Calu3 (cell line): ENCODE results near the gene EFCAB8. TPM values are rescaled to one million over a fixed set of nuclear protein-coding genes. Genes with fewer than 3 reads are reported as not detected.

Experiments used
- BruUV-seq: library from RNA; stranded (reverse); fragments of 400-500 nt; replicated peaks from 2 replicates; lab custom pipeline; 2021; lab: Mats Ljungman, UMichigan
- CTCF ChIA-PET: fragments of 300-600 bp; sonication (Branson Sonifier 250); formaldehyde crosslinking; loops from one replicate; lab custom pipeline; 2022; ENCODE audit warnings: antibody characterized with exemption; lab: Charles Lee
- DNase-seq: peaks from one replicate; pipeline ENCODE4 v3.0.0; 2022
- H3K27ac Mint-ChIP-seq: one replicate; pipeline ENCODE4 v1.8.0; 2022; ENCODE audit warnings: mixed read lengths; ENCODE audit not compliant: unreplicated experiment
- H3K27me3 Mint-ChIP-seq: one replicate; pipeline ENCODE4 v1.8.0; 2022; ENCODE audit warnings: mixed read lengths; ENCODE audit not compliant: unreplicated experiment
- H3K36me3 Mint-ChIP-seq: one replicate; pipeline ENCODE4 v1.8.0; 2022; ENCODE audit warnings: mild to moderate bottlenecking, moderate library complexity, mixed read lengths; ENCODE audit not compliant: insufficient read depth, unreplicated experiment
- H3K4me1 Mint-ChIP-seq: one replicate; pipeline ENCODE4 v1.8.0; 2022; ENCODE audit warnings: mild to moderate bottlenecking, low read depth, mixed read lengths; ENCODE audit not compliant: unreplicated experiment
- H3K4me3 Mint-ChIP-seq: one replicate; pipeline ENCODE4 v1.8.0; 2022; ENCODE audit warnings: mild to moderate bottlenecking, low read depth, moderate library complexity, mixed read lengths; ENCODE audit not compliant: unreplicated experiment
- H3K9me3 Mint-ChIP-seq: one replicate; pipeline ENCODE4 v1.8.0; 2022; ENCODE audit warnings: low read depth, mixed read lengths; ENCODE audit not compliant: unreplicated experiment
- CTCF ChIP-seq: fragments of 200-600 bp; IDR thresholded peaks from one replicate; pipeline ENCODE4 v1.8.0; 2022; ENCODE audit warnings: antibody characterized with exemption; ENCODE audit not compliant: unreplicated experiment
- intact Hi-C: fragments of 100-400 bp; cut with micrococcal nuclease; formaldehyde crosslinking; loops from one replicate; pipeline ENCODE4 v1.10.0; 2022; ENCODE audit not compliant: unreplicated experiment
- total RNA-seq: library from RNA; stranded (reverse); gene quantifications from 2 replicates; pipeline ENCODE4 v1.2.3, GENCODE V29; 2022

Gene EFCAB8
- total RNA-seq, 1 experiment from 2014 or later = 1.1 TPM

DNA sequence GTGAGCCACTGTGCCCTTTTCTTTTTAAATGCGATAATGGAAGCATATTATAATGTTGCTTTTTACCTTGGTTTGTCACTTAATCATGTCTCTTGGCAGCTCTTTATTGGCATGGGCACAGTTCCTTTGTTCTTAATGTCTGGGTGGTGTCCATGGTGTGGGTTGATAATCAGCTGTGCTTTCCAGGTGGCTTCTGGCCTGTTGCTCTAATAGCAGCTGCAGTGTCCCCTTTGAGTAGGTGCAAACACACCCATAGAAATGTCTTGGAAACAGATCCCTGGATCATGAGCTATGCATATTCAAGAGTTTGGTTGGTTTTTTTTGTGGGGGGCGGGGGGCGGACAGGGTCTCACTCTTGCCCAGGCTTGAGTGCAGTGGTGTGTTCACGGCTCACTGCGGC is 29.9 kb downstream of the EFCAB8 start:
- Mint-ChIP-seq H3K36me3 (no peaks in the 10 kb centered on the region), H3K4me1 (no peaks in the 10 kb centered on the region), H3K27me3 (peaks cover 8% of the 10 kb centered on the region), H3K27ac (no peak overlapping the region), H3K9me3 (no peaks in the 10 kb centered on the region), H3K4me3 (no peak overlapping the region)
- DNase-seq = no peak
- no peak for TF ChIP-seq CTCF
- intact Hi-C loops = no loop called here
- BruUV-seq = no TSS peak
- CTCF ChIA-PET = interaction anchor here (0.6 to 1.0 kb wide), 3 partner anchors 47 to 750 kb away, joined by 5 to 7 read pairs (median 5); no protein-coding TSS in a partner anchor

- Mint-ChIP-seq H3K36me3 (no peaks in the 10 kb centered on the region), H3K27me3 (peaks cover 8% of the 10 kb centered on the region), H3K4me1 (no peaks in the 10 kb centered on the region), H3K27ac (no peak overlapping the region), H3K4me3 (no peak overlapping the region), H3K9me3 (no peaks in the 10 kb centered on the region)
- DNase-seq = no peak
- intact Hi-C loops = no loop called here
- BruUV-seq = no TSS peak
- CTCF ChIA-PET = no interaction called here
- TF ChIP-seq CTCF = no peak
Observed at GRCh38 chr20:32889281-32889680, 30.6 kb downstream of the EFCAB8 start.

DNA sequence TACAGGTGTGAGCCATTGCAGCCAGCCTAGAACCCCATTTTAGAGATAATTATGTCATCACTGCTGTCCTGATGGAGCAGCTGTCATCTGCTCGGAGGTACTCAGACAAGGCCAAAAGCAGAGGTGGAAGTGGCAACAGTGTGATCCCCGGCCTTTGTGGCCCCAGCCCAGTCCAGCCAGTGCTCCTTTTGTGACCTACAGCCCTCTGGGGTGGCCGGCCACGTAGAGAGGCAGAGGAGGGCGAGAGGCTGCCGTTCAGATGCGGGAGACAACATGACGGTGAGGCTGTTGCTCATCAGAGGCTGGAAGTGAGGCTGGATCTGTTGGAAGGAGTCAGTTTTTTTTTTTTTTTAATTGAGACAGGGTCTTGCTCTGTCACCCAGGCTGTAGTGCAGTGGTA is 32.8 kb downstream of the EFCAB8 start:
- Mint-ChIP-seq H3K4me1 (no peaks in the 10 kb centered on the region), H3K36me3 (no peaks in the 10 kb centered on the region), H3K27me3 (peaks cover 8% of the 10 kb centered on the region), H3K27ac (no peak overlapping the region), H3K4me3 (no peak overlapping the region), H3K9me3 (no peaks in the 10 kb centered on the region)
- DNase-seq = no peak
- TF ChIP-seq CTCF = no peak
- intact Hi-C loops = no loop called here
- CTCF ChIA-PET = no interaction called here
- BruUV-seq = no TSS peak

- CTCF ChIA-PET = interaction anchor here (0.9 to 1.0 kb wide), 2 partner anchors 10 to 377 kb away, joined by 3 to 8 read pairs; no protein-coding TSS in a partner anchor
- H3K36me3 Mint-ChIP-seq = no peaks in the 10 kb centered on the region
Observed at GRCh38 chr20:32891926-32892660, 33.4 kb downstream of the EFCAB8 start.

More at GRCh38 chr20:32891926-32892660, 33.4 kb downstream of the EFCAB8 start:
- no peak overlapping the region for H3K4me3 Mint-ChIP-seq
- DNase-seq = no peak
- no TSS peak for BruUV-seq
- no peak overlapping the region for H3K27ac Mint-ChIP-seq
- H3K9me3 Mint-ChIP-seq = no peaks in the 10 kb centered on the region
- H3K27me3 Mint-ChIP-seq = peaks cover 6% of the 10 kb centered on the region
- no peaks in the 10 kb centered on the region for H3K4me1 Mint-ChIP-seq
- intact Hi-C loops = no loop called here
- no peak for TF ChIP-seq CTCF
